Fibroblast of skin of left biceps (primary cell): ENCODE data around the gene ERFL.

Experiments
- DNase-seq, 2 experiments: peaks; one replicate each; pipeline ENCODE4 v3.0.0-alpha.2; 2013; ENCODE audit warnings: low read depth in 2 of 2

ERFL gene

GRCh38 chr19:41928221-41928683 is at the start of gene ERFL:
TSS of gene ERFL (minus strand) at chr19:41928449. CDS start at chr19:41912919, 15,530 bp downstream.
- no peak for DNase-seq

- no peak for DNase-seq
Measured at GRCh38 chr19:41977916-41978315, 49.7 kb upstream of the ERFL start.

GRCh38 chr19:41974652-41975051 is 46.4 kb upstream of the ERFL start:
- DNase-seq = no peak

- no peak for DNase-seq
Measured at GRCh38 chr19:41971363-41971762, 43.1 kb upstream of the ERFL start.

GRCh38 chr19:41969772-41970458 is 41.7 kb upstream of the ERFL start:
- no peak for DNase-seq

- no peak for DNase-seq
Measured at GRCh38 chr19:41968751-41969595, 40.7 kb upstream of the ERFL start.

- DNase-seq = no peak
Measured at GRCh38 chr19:41967054-41967783, 39.0 kb upstream of the ERFL start.

- no peak for DNase-seq
Measured at GRCh38 chr19:41965106-41965505, 36.9 kb upstream of the ERFL start.

GRCh38 chr19:41960973-41961372 is 32.7 kb upstream of the ERFL start:
- no peak for DNase-seq

GRCh38 chr19:41959056-41960053 is 31.1 kb upstream of the ERFL start, which contains the start of gene RABAC1:
TSS of gene RABAC1 (minus strand) at chr19:41959321. CDS start at chr19:41959292, 29 bp downstream.
- DNase-seq = peak; percentile 74 to 76

GRCh38 chr19:41958367-41959055 is 30.3 kb upstream of the ERFL start:
- no peak for DNase-seq

- DNase-seq = peak in 1 of 2 experiments; percentile 31
Measured at GRCh38 chr19:41957838-41958366, 29.7 kb upstream of the ERFL start.

GRCh38 chr19:41957161-41957837 is 29.1 kb upstream of the ERFL start:
- no peak for DNase-seq

GRCh38 chr19:41956621-41957020 is 28.4 kb upstream of the ERFL start:
- DNase-seq = no peak

- no peak for DNase-seq
Measured at GRCh38 chr19:41955521-41955920, 27.3 kb upstream of the ERFL start.

GRCh38 chr19:41951686-41952172 is 23.5 kb upstream of the ERFL start:
- DNase-seq = no peak

- no peak for DNase-seq
Measured at GRCh38 chr19:41947091-41947490, 18.8 kb upstream of the ERFL start.

- DNase-seq = no peak
Measured at GRCh38 chr19:41945135-41945766, 17.0 kb upstream of the ERFL start.

- no peak for DNase-seq
Measured at GRCh38 chr19:41944336-41944735, 16.1 kb upstream of the ERFL start.
